PFSK-1 (cell line): ENCODE data around the gene ITGA1.

Experiments
- FOXP2 ChIP-seq: optimal IDR thresholded peaks from 2 replicates; pipeline ENCODE3; 2011; ENCODE audit warnings: borderline replicate concordance, control low read depth, inconsistent platforms; ENCODE audit not compliant: insufficient read depth; ENCODE audit errors: extremely low read length, extremely low read depth
- POLR2AphosphoS5 ChIP-seq: IDR thresholded peaks from 2 replicates; pipeline ENCODE4 v1.6.1; 2012; ENCODE audit warnings: low read depth, mild to moderate bottlenecking, control low read depth, low read length, moderate library complexity
- REST ChIP-seq, 2 experiments: IDR thresholded peaks; 2 replicates each; pipeline versions ENCODE4 v1.6.1 to v1.8.0; 2011 to 2012; ENCODE audit warnings: low read depth in 2 of 2, low read length in 2 of 2, control low read depth in 1 of 2, inconsistent platforms in 1 of 2, mild to moderate bottlenecking in 1 of 2, moderate library complexity in 1 of 2; ENCODE audit not compliant: insufficient read depth in 1 of 2
- SIN3A ChIP-seq: IDR thresholded peaks from 2 replicates; pipeline ENCODE4 v1.6.1; 2012; ENCODE audit warnings: mild to moderate bottlenecking, low read length, moderate library complexity, borderline replicate concordance; ENCODE audit not compliant: insufficient read depth
- TAF1 ChIP-seq: IDR thresholded peaks from 2 replicates; pipeline ENCODE4 v1.6.1; 2012; ENCODE audit warnings: low read length, control low read depth, borderline replicate concordance; ENCODE audit not compliant: insufficient read depth

ITGA1 gene

GRCh38 chr5:52809884-52810283 lies 22.2 kb downstream of the ITGA1 start:
- TF ChIP-seq POLR2AphosphoS5 (no peak), FOXP2 (no peak), SIN3A (no peak), REST (IDR thresholded peaks at IDR 0.05; ENCODE audit: insufficient read depth in 1 of 2, low read depth in 2 of 2, low read length in 2 of 2) (no peak), TAF1 (no peak)

- TF ChIP-seq FOXP2 = no peak
- TF ChIP-seq REST (IDR thresholded peaks at IDR 0.05; ENCODE audit: insufficient read depth in 1 of 2, low read depth in 2 of 2, low read length in 2 of 2) = no peak
- no peak for TF ChIP-seq POLR2AphosphoS5
- no peak for TF ChIP-seq SIN3A
- no peak for TF ChIP-seq TAF1
These were observed 22.7 kb downstream of the ITGA1 start for GRCh38 chr5:52810426-52810825.

GRCh38 chr5:52811067-52811749 lies 23.5 kb downstream of the ITGA1 start:
- TF ChIP-seq TAF1 (no peak), FOXP2 (no peak), REST (IDR thresholded peaks at IDR 0.05; ENCODE audit: insufficient read depth in 1 of 2, low read depth in 2 of 2, low read length in 2 of 2) (no peak)

DNA sequence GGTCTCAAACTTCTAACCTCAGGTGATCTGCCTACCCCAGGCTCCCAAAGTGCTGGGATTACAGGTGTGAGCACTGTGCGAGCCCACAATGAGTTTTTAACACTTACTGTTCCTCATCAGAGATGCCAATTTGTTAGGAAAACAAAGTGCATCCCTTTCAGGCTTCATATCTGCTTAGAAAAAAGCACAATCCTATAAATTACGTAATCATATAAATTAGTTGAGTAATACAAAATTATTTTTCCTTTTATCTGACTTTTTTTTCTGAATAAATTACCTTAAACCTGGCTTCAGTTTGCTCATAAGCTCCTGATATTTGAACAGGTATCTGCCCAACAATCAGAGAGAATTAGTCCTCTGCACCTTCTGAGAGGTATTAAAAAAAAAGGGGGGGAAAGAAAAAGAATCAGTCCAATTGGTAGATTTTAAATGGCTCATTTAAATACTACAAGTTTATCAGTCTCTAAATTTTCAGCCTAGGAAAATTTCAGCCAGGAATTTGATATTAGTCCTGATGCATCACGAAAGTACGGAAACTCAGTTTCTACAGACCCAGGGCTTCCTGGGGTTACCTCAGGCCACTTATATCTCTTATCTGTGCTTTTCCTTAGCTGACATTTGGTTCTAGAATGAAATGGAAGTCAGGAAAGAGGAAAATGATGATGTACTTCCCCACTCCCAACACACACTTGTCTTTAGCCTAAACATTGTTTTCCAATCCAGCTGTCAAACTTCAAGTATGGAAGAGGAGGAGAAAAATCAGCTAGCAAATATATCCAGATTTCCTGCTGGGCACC lies 26.8 kb downstream of the ITGA1 start:
- no peak for TF ChIP-seq SIN3A
- TF ChIP-seq TAF1 = no peak
- no peak for TF ChIP-seq FOXP2
- TF ChIP-seq REST (IDR thresholded peaks at IDR 0.05; ENCODE audit: insufficient read depth in 1 of 2, low read depth in 2 of 2, low read length in 2 of 2) = no peak
- no peak for TF ChIP-seq POLR2AphosphoS5
